IPS DF 6.9 (cell line): ENCODE data around the gene XYLT1.

Experiments used
- DNase-seq: peaks from one replicate; pipeline ENCODE4 v3.0.0-alpha.2; 2013; ENCODE audit warnings: low read depth, low spot score
- H3K27ac ChIP-seq: one replicate; pipeline ENCODE4 v1.5.1; 2013; ENCODE audit warnings: low read length, control low read depth
- H3K27me3 ChIP-seq: 2 replicates; pipeline ENCODE4 v1.6.1; 2013; ENCODE audit warnings: mild to moderate bottlenecking, low read length; ENCODE audit not compliant: control insufficient read depth, insufficient read depth
- H3K36me3 ChIP-seq: 2 replicates; pipeline ENCODE4 v1.6.1; 2013; ENCODE audit warnings: low read length; ENCODE audit not compliant: control insufficient read depth, insufficient read depth
- H3K4me1 ChIP-seq: 2 replicates; pipeline ENCODE4 v1.6.1; 2013; ENCODE audit warnings: low read length; ENCODE audit not compliant: control insufficient read depth, insufficient read depth
- H3K4me3 ChIP-seq: 2 replicates; pipeline ENCODE4 v1.5.1; 2013; ENCODE audit warnings: mild to moderate bottlenecking, low read length
- H3K9me3 ChIP-seq: 2 replicates; pipeline ENCODE4 v1.6.1; 2013; ENCODE audit warnings: low read length, inconsistent platforms; ENCODE audit not compliant: control insufficient read depth, insufficient read depth
- WGBS: extraction: QIAGEN DNeasy Blood & Tissue Kit; methylation state at CpG from one replicate; pipeline ENCODE4 v1.1.7; 2013; ENCODE audit warnings: mixed read lengths, missing lambda C conversion rate; ENCODE audit not compliant: insufficient read length, insufficient coverage; 5-methylcytosine and 5-hydroxymethylcytosine counted together

The XYLT1 gene, protein sequence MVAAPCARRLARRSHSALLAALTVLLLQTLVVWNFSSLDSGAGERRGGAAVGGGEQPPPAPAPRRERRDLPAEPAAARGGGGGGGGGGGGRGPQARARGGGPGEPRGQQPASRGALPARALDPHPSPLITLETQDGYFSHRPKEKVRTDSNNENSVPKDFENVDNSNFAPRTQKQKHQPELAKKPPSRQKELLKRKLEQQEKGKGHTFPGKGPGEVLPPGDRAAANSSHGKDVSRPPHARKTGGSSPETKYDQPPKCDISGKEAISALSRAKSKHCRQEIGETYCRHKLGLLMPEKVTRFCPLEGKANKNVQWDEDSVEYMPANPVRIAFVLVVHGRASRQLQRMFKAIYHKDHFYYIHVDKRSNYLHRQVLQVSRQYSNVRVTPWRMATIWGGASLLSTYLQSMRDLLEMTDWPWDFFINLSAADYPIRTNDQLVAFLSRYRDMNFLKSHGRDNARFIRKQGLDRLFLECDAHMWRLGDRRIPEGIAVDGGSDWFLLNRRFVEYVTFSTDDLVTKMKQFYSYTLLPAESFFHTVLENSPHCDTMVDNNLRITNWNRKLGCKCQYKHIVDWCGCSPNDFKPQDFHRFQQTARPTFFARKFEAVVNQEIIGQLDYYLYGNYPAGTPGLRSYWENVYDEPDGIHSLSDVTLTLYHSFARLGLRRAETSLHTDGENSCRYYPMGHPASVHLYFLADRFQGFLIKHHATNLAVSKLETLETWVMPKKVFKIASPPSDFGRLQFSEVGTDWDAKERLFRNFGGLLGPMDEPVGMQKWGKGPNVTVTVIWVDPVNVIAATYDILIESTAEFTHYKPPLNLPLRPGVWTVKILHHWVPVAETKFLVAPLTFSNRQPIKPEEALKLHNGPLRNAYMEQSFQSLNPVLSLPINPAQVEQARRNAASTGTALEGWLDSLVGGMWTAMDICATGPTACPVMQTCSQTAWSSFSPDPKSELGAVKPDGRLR

DNA sequence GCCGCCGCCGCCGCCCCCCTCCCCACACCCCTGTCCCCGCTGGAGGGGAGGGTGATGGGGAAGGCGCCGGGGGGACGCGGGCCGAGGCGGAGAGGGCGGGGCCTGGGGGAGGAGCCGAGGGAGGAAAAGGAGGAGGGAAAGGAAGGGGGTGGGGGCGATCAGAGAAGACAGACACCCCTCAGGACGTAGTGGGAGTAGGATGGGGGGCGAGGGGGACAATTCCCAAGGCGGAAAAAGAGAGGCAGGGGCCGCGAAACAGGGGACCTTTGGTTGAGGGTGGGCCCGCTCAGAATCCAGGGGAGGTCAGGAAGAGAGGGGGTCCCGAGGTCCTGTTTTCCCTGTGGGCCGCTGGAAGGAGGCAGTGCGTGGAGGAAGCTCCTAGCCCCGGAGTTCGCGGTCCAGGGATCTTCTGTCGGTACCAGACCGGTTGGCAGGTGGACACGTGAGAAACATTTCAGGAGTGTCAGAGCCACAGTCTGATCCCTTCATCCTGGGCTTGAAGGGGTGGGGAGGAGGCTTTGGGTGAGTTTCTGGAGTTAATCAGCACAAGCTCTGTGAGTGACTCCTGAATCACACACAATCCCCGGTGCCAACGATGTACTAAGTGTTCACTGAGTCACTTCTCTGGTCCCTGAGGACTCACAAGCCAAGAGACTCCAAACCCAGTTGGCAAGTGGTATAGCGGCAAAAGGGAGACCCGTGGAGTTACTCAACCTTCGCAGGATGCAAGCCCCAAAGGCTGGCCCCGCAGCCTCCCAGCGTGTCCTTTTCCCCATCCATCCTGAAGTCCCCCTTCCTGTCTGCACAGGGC lies at the start of gene XYLT1:
Gene XYLT1, minus strand, starts transcription at position 53 of the 811 bp plus-strand sequence. CDS start 164 bp downstream, outside the sequence.
- H3K27me3 ChIP-seq = peaks cover 6% of the 10 kb centered on the region; the same call in 1 of the 2 replicates
- no peak for DNase-seq
- WGBS = no CpG with 5 or more reads among the region's 36 CpGs

DNA sequence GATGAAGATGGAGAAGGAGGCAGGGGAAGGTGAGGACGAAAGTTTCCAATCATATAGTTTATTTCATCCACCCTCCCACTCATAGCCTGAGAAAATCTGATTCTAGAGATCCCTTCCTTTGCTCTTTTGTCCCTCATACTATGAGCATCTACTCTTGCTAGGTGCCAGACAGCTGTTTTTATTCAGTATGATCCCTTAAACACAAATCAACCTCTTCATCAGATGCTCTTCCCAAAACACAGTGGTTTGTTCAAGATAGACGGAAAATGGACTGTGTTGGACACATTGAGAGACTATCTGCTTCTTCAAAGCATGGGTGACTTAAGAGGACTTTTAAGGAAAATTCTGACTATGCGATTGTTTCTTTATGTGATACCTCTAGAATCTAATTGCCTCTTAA lies 49.4 kb upstream of the XYLT1 start:
- DNase-seq = no peak
- Histone ChIP-seq H3K27ac (no peak overlapping the region), H3K9me3 (no peaks in the 10 kb centered on the region), H3K27me3 (peaks cover 2% of the 10 kb centered on the region; the same call in 1 of the 2 replicates), H3K4me3 (no peak overlapping the region), H3K4me1 (no peaks in the 10 kb centered on the region), H3K36me3 (no peaks in the 10 kb centered on the region)
- no CpG with 5 or more reads among the region's 3 CpGs for whole genome bisulfite sequencing

More for the DNA sequence above, at the start of gene XYLT1:
- Histone ChIP-seq H3K4me1 (no peaks in the 10 kb centered on the region), H3K27ac (no peak within 1 kb of the TSS), H3K36me3 (no peaks in the 10 kb centered on the region), H3K4me3 (peak within 1 kb of the TSS; percentile 58; the same call in 1 of the 2 replicates), H3K9me3 (no peaks in the 10 kb centered on the region)

DNA sequence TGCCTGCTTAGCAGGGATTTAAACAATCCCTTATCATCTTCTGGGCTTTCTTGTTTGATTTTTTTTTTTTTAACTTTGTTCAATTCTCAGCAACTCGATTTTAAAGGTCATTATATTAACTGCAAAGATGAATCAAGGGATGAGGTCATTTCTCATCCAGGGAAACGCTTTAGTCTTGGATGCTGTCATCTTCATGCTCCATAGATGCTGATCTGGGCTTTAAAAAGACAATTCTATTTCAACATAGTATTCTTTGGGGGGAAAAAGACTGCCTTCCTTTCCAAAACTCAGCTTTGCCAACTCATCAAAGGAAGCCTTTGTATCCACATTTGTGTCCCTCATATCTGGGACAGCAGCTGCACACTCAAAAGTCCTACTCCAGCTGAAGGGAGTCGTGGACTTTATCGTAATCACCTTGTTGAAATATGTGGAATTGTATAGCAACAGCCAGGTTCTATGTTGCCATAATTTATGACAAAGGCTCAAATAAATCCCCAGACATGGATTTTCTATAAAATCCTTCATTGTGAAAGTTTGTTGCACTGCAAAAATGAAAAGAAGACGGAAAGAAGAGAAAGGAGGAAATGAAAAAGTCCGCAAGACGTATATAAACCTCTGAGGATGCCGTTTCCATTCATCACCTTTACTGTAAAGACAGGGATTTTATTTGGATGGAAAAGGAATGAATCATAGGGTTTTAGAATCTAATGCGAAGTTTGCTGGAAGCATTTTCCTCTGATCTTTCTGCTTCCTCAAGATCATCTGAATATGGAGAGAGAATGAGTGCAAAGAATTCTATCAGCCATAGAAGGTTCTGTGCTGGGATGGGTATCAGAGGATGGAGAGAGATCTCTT lies 48.6 kb upstream of the XYLT1 start:
- H3K4me1 ChIP-seq = no peaks in the 10 kb centered on the region

DNA sequence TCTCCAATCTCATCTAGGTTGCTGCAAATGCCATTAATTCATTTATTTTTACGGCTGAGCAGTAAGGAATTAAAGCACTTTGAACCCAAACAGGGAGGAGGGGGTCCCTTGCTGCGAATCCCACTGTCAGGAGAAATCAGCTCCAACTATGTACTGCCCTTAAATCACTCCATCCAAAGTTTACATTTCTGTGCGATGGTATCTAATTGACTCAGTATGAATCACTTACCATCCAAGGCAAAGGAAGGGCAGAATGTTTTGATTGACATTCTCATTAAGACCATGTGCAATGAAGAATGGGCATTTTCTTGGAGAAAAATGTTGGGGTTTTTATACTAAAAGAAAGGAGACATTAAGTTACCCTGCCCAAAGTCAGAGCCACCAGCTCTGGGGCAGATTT lies 47.7 kb upstream of the XYLT1 start:
- no CpG with 5 or more reads among the region's 3 CpGs for WGBS
- no peak overlapping the region for H3K27ac ChIP-seq
- peaks cover 2% of the 10 kb centered on the region; the same call in 1 of the 2 replicates for H3K27me3 ChIP-seq
- no peak for DNase-seq
- no peaks in the 10 kb centered on the region for H3K36me3 ChIP-seq
- no peaks in the 10 kb centered on the region for H3K9me3 ChIP-seq
- no peak overlapping the region for H3K4me3 ChIP-seq
- no peaks in the 10 kb centered on the region for H3K4me1 ChIP-seq

More for the DNA sequence above, 48.6 kb upstream of the XYLT1 start:
- Histone ChIP-seq H3K9me3 (no peaks in the 10 kb centered on the region), H3K36me3 (no peaks in the 10 kb centered on the region), H3K27me3 (peaks cover 2% of the 10 kb centered on the region; the same call in 1 of the 2 replicates), H3K27ac (no peak overlapping the region), H3K4me3 (no peak overlapping the region)
- WGBS = no CpG with 5 or more reads among the region's 9 CpGs
- DNase-seq = no peak

DNA sequence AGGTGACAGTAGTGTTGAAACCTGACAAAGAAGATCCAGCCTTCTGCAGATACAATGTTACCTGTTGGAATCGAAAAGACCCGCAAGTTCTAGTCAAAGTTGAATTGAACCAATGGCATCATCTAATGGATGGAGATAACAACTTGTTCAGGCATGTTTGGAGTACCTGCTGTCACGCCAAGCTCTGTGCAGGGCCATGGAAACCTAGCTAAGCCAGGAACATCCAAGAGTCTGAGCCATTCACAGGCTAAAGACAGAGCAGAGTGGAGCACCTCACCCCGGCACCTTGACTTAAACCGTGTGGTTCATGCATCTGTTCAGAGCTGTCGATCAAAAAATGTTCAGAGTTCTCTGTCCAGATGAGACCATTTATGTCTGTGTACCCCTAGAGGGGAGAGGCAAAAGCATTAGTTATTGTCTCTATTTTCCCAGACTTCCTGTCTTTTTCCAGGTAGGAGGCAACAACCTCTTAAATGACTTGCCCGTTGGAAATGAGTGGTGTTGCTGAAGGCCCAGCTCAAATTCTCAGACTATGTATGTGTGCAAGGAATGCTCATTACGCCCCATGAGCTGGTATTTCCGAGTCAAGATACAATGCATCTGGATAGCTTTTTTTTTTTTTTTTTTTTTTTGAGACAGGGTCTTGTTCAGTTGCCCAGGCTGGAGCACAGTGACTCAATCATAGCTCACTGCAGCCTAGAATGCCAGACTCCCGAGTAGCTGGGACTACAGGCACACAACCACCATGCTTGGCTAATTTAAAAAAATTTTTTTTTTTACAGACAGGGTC lies 44.9 kb upstream of the XYLT1 start:
- H3K27me3 ChIP-seq = no peaks in the 10 kb centered on the region
- no CpG with 5 or more reads among the region's 10 CpGs for WGBS
- no peak overlapping the region for H3K27ac ChIP-seq
- no peak overlapping the region for H3K4me3 ChIP-seq
- DNase-seq = no peak
- no peaks in the 10 kb centered on the region for H3K9me3 ChIP-seq
- H3K4me1 ChIP-seq = no peaks in the 10 kb centered on the region
- no peaks in the 10 kb centered on the region for H3K36me3 ChIP-seq

DNA sequence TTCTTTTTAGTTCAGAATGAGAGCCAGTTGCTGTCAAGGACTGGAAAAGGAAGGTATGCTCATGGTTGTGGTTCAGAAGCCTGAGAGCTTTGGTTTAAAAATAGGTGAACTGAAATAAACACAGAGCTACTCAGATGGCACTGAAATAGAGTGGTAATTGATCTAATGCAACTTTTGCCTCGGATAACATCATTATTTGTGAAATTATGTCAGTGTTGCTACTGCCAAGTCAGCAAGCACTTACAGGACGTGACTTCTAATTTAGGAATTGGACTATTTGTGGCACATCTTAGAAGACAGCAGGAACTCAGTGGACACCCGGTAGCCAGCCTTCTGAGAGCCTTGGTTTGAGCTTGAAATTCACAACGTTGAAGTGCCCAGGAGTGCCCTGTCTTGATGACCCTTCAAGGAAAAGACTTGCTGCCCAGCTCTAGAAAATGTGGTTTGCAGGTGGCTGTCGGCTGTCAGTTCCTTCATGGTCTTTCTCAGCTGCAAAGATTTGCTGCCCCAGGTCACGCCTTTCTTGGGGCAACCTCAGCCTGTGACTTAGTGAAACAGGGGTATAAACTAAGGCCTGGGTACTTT lies 42.0 kb upstream of the XYLT1 start:
- Histone ChIP-seq H3K9me3 (no peaks in the 10 kb centered on the region), H3K27ac (no peak overlapping the region), H3K36me3 (no peaks in the 10 kb centered on the region), H3K4me3 (no peak overlapping the region), H3K27me3 (no peaks in the 10 kb centered on the region), H3K4me1 (no peaks in the 10 kb centered on the region)
- no CpG with 5 or more reads among the region's 6 CpGs for WGBS
- no peak for DNase-seq

DNA sequence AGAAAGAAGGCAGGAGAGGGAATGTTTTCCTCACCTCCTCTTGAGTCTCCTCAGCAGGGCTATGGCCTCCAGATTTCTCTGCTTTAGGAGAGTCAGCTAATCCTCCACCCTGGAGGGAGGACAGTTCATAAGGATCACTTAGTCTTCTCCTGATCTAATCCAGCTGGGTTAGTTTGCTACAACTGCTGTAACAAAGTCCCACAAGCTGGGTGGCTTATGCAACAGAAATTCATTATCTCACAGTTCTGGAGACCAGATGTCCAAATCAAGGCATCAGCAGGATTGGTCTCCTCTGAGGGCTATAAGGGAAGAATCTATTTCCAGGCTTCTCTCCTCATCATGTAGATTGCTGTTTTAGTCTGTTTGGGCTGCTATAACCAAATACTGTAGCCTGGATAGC lies 40.6 kb upstream of the XYLT1 start:
- Histone ChIP-seq H3K4me3 (no peak overlapping the region), H3K27ac (no peak overlapping the region), H3K4me1 (no peaks in the 10 kb centered on the region), H3K36me3 (no peaks in the 10 kb centered on the region), H3K27me3 (no peaks in the 10 kb centered on the region), H3K9me3 (no peaks in the 10 kb centered on the region)
- DNase-seq = no peak

DNA sequence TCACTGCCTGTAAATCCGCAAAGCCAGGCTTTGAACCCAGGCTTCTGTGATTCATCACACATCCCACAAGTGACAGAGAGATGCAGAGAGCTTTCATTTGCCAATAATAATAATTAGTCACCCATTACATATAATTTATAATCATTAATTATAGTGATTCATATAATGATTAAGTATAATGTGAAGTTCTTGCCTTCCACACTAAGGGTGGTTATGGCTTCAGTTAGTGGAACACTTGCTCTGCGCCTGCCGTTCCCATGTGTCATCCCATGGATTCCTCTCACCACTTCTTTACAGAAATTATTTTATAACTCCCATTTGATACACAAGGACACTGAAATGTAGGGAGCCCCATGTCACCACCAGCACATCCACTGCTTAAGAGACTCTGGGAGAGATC lies 39.8 kb upstream of the XYLT1 start:
- Histone ChIP-seq H3K9me3 (no peaks in the 10 kb centered on the region), H3K27me3 (no peaks in the 10 kb centered on the region), H3K4me1 (no peaks in the 10 kb centered on the region), H3K27ac (no peak overlapping the region), H3K4me3 (no peak overlapping the region), H3K36me3 (no peaks in the 10 kb centered on the region)
- no peak for DNase-seq
- no CpG with 5 or more reads among the region's 3 CpGs for WGBS

DNA sequence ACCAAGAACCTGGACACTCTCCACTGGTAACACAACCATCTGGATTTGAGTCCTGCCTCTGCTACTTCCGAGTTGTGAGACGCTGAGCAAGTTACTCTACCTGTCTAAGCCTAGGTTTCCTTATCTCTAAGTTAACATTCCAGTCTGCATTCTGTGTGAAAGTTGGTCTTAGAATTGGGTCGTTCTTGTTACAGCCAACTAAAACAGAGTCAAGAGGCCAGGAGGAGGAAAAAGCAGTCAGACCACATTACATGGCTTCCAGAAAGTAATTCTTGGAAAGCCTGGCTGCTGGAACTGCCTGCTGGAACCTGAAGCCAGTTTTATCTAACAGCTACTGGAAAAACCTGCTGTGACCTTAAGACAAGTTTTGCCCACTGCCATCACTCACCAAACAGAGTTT lies 38.4 kb upstream of the XYLT1 start:
- Histone ChIP-seq H3K4me3 (no peak overlapping the region), H3K27ac (no peak overlapping the region), H3K27me3 (no peaks in the 10 kb centered on the region), H3K4me1 (no peaks in the 10 kb centered on the region), H3K36me3 (no peaks in the 10 kb centered on the region), H3K9me3 (no peaks in the 10 kb centered on the region)
- DNase-seq = no peak
- no CpG with 5 or more reads among the region's 3 CpGs for WGBS
